IPS-18a (cell line): ENCODE results near the gene ATP1A4.

Experiments
- H3K27ac ChIP-seq: one replicate; pipeline ENCODE4 v1.5.1; 2013; ENCODE audit warnings: low read length
- H3K27me3 ChIP-seq: one replicate; pipeline ENCODE4 v1.6.1; 2013; ENCODE audit warnings: mild to moderate bottlenecking, low read length; ENCODE audit not compliant: control insufficient read depth, insufficient read depth
- H3K36me3 ChIP-seq: one replicate; pipeline ENCODE4 v1.6.1; 2013; ENCODE audit warnings: low read depth, low read length; ENCODE audit not compliant: control insufficient read depth
- H3K4me1 ChIP-seq: one replicate; pipeline ENCODE4 v1.6.1; 2013; ENCODE audit warnings: low read depth, low read length; ENCODE audit not compliant: control insufficient read depth
- H3K4me3 ChIP-seq: one replicate; pipeline ENCODE4 v1.5.1; 2013; ENCODE audit warnings: low read length
- H3K9ac ChIP-seq: one replicate; pipeline ENCODE4 v1.6.1; 2013; ENCODE audit warnings: mild to moderate bottlenecking, low read length, moderate library complexity
- H3K9me3 ChIP-seq: one replicate; pipeline ENCODE4 v1.6.1; 2013; ENCODE audit warnings: low read depth, low read length; ENCODE audit not compliant: control insufficient read depth

The ATP1A4 gene

GRCh38 chr1:160226623-160227022 is 75.2 kb downstream of the ATP1A4 start:
- H3K36me3 ChIP-seq = peaks cover 96% of the 10 kb centered on the region

DNA sequence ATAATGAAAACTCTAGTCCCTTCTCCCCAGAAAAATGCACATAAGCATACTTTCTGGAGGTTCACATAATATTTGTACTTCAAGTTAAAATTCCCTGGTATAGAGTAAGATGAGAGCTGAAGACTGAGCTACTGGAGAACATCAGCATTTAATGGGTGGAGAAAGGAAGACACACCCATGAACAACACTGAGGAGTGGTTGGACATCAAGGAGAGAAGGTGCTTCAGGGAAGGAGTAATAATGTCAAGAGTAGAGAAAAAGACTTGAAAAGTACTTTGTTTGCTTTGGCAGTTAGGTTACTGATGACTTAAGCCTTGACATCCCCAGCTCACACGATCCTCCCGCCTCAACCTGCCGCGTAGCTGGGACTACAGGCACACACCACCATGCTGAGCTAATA is 75.6 kb downstream of the ATP1A4 start:
- no peaks in the 10 kb centered on the region for H3K4me1 ChIP-seq
- peaks cover 96% of the 10 kb centered on the region for H3K36me3 ChIP-seq
- H3K9me3 ChIP-seq = no peaks in the 10 kb centered on the region
- no peaks in the 10 kb centered on the region for H3K27me3 ChIP-seq
- no peak overlapping the region for H3K27ac ChIP-seq
- no peak overlapping the region for H3K4me3 ChIP-seq
- no peak overlapping the region for H3K9ac ChIP-seq

More at GRCh38 chr1:160226623-160227022, 75.2 kb downstream of the ATP1A4 start:
- no peaks in the 10 kb centered on the region for H3K4me1 ChIP-seq
- no peak overlapping the region for H3K4me3 ChIP-seq
- no peak overlapping the region for H3K27ac ChIP-seq
- no peaks in the 10 kb centered on the region for H3K27me3 ChIP-seq
- no peaks in the 10 kb centered on the region for H3K9me3 ChIP-seq
- no peak overlapping the region for H3K9ac ChIP-seq

GRCh38 chr1:160227561-160227960 is 76.2 kb downstream of the ATP1A4 start:
- Histone ChIP-seq H3K36me3 (peaks cover 92% of the 10 kb centered on the region), H3K9me3 (no peaks in the 10 kb centered on the region), H3K27me3 (no peaks in the 10 kb centered on the region), H3K9ac (no peak overlapping the region), H3K27ac (no peak overlapping the region), H3K4me1 (no peaks in the 10 kb centered on the region), H3K4me3 (no peak overlapping the region)

GRCh38 chr1:160228431-160228830 is 77.0 kb downstream of the ATP1A4 start:
- H3K27ac ChIP-seq = no peak overlapping the region
- H3K27me3 ChIP-seq = no peaks in the 10 kb centered on the region
- no peak overlapping the region for H3K4me3 ChIP-seq
- no peak overlapping the region for H3K9ac ChIP-seq
- peaks cover 89% of the 10 kb centered on the region for H3K36me3 ChIP-seq
- no peaks in the 10 kb centered on the region for H3K4me1 ChIP-seq
- no peaks in the 10 kb centered on the region for H3K9me3 ChIP-seq

- Histone ChIP-seq H3K27ac (no peak overlapping the region), H3K36me3 (peaks cover 80% of the 10 kb centered on the region), H3K9me3 (no peaks in the 10 kb centered on the region), H3K9ac (no peak overlapping the region), H3K27me3 (no peaks in the 10 kb centered on the region), H3K4me3 (no peak overlapping the region), H3K4me1 (no peaks in the 10 kb centered on the region)
These were observed 81.5 kb downstream of the ATP1A4 start for GRCh38 chr1:160232911-160233310.
